Superior temporal gyrus (tissue), 1 donor: ENCODE results near the gene CTBS.
"Not testable (repeated sequence)": the region's sequence is repeated elsewhere in the genome, so short reads cannot be mapped to it uniquely, and the experiment has no call there.

Source experiments
- DNase-seq: peaks from one replicate; pipeline ENCODE4 v3.0.0-alpha.2; 2016; ENCODE audit errors: extremely low spot score

Gene CTBS

GRCh38 chr1:84573967-84574842, at the start of gene CTBS:
Gene CTBS (minus strand): TSS chr1:84574440. CDS start chr1:84574415, 25 bp downstream.
- peak; percentile 71 for DNase-seq

GRCh38 chr1:84621553-84621952, 47.3 kb upstream of the CTBS start:
- DNase-seq, result no peak

- peak; percentile 81 for DNase-seq
Measured at GRCh38 chr1:84620720-84621313, 46.6 kb upstream of the CTBS start.

GRCh38 chr1:84619383-84620102, 45.3 kb upstream of the CTBS start:
- peak; percentile 80 for DNase-seq

GRCh38 chr1:84617349-84617748, 43.1 kb upstream of the CTBS start:
- DNase-seq, result no peak

- no peak for DNase-seq
Measured at GRCh38 chr1:84615790-84616189, 41.5 kb upstream of the CTBS start.

- no peak for DNase-seq
Measured at GRCh38 chr1:84613887-84614286, 39.6 kb upstream of the CTBS start.

- peak; percentile 61 for DNase-seq
Measured at GRCh38 chr1:84613026-84613425, 38.8 kb upstream of the CTBS start.

GRCh38 chr1:84611796-84612195, 37.6 kb upstream of the CTBS start:
- DNase-seq, result no peak

- no peak for DNase-seq
Measured at GRCh38 chr1:84611091-84611490, 36.9 kb upstream of the CTBS start.

GRCh38 chr1:84606977-84607376, 32.7 kb upstream of the CTBS start:
- DNase-seq, result no peak

GRCh38 chr1:84605157-84605556, 30.9 kb upstream of the CTBS start:
- no peak for DNase-seq

- DNase-seq, result no peak
Measured at GRCh38 chr1:84603941-84604830, 29.9 kb upstream of the CTBS start.

GRCh38 chr1:84603223-84603622, 29.0 kb upstream of the CTBS start:
- no peak for DNase-seq

- DNase-seq, result no peak
Measured at GRCh38 chr1:84600796-84601195, 26.6 kb upstream of the CTBS start.

GRCh38 chr1:84598846-84599741, 24.9 kb upstream of the CTBS start:
- peak; percentile 64 for DNase-seq

- no peak for DNase-seq
Measured at GRCh38 chr1:84598418-84598817, 24.2 kb upstream of the CTBS start.

- DNase-seq, result no peak
Measured at GRCh38 chr1:84597011-84597410, 22.8 kb upstream of the CTBS start.

- not testable (repeated sequence) for DNase-seq
Measured at GRCh38 chr1:84594959-84595358, 20.7 kb upstream of the CTBS start.

GRCh38 chr1:84587099-84587498, 12.9 kb upstream of the CTBS start:
- no peak for DNase-seq

- DNase-seq, result no peak
Measured at GRCh38 chr1:84585803-84586202, 11.6 kb upstream of the CTBS start.
